Prostate gland (tissue), 2 donors: ENCODE data around the gene IMPG1.

Experiments used
- POLR2A ChIP-seq: fragments of 450-650 bp; IDR thresholded peaks from one replicate; pipeline ENCODE4 v1.6.1; 2016; ENCODE audit warnings: antibody characterized with exemption, mild to moderate bottlenecking
- TF ChIP-seq, protein P1 (sequence below), 4 experiments: fragments of 200-600 bp in 2 of 4; fragments of 450-650 bp in 2 of 4; sonication (generic) in 2 of 4; IDR thresholded peaks; 1 replicate in 3 of 4; 2 replicates in 1 of 4; pipeline ENCODE4 v1.5.1; 2016 to 2019; ENCODE audit warnings: antibody characterized with exemption in 4 of 4, mild to moderate bottlenecking in 2 of 4, moderate library complexity in 2 of 4

DNA sequence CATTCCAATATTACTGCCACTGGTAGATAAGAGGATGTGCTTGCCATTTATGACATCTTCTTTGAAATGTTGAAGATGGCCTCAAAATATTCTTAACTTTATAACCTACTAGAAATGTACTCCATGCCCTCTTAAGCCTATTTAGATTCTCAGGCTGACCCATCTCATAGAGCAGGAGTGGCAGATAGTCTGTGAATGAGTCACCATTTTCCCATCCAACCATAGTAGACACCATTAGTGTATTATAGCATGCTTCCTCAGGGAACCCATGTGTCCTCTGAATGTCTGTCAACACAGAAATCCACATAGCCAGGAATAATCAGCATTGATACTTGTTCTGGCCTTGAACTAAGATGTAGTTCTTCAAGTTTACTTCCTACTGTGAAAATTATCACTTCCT is 150.2 kb downstream of the IMPG1 start:
- TF ChIP-seq POLR2A: no peak
- TF ChIP-seq, protein P1, sequence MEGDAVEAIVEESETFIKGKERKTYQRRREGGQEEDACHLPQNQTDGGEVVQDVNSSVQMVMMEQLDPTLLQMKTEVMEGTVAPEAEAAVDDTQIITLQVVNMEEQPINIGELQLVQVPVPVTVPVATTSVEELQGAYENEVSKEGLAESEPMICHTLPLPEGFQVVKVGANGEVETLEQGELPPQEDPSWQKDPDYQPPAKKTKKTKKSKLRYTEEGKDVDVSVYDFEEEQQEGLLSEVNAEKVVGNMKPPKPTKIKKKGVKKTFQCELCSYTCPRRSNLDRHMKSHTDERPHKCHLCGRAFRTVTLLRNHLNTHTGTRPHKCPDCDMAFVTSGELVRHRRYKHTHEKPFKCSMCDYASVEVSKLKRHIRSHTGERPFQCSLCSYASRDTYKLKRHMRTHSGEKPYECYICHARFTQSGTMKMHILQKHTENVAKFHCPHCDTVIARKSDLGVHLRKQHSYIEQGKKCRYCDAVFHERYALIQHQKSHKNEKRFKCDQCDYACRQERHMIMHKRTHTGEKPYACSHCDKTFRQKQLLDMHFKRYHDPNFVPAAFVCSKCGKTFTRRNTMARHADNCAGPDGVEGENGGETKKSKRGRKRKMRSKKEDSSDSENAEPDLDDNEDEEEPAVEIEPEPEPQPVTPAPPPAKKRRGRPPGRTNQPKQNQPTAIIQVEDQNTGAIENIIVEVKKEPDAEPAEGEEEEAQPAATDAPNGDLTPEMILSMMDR (IDR thresholded peaks at IDR 0.05): no peak
